Measurements from ENCODE around the gene EYS. TPM values are rescaled to one million over a fixed set of nuclear protein-coding genes. Genes with fewer than 3 reads are reported as not detected.

Gene EYS
- total and polyA plus RNA-seq, 2 donors = 4.4 TPM; not detected in 1

DNA sequence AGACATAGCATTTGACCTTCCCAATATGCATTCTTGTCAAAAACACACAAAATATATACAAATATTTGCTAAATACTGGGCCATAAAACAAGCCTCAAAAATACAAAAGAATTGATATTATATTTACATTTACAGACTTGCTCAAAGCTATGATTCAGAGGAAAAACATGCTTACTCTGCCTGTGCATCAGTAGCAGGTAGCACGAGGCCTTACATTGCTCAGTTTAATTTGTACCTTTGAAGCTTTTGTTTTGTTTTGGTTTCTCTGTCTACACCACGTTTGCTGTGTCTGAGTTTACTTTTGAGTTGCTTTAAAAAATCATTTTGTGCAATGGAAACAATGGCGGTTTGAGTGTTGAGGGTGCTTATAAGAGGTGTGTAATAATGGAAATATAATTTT is 1972.1 kb downstream of the EYS start:
- WGBS = 78% methylated on average over 3 of the region's 3 CpGs
- no peaks in the 10 kb centered on the region for H3K36me3 ChIP-seq (ENCODE audit: insufficient read depth)
- no peaks in the 10 kb centered on the region for H3K4me1 ChIP-seq (ENCODE audit: insufficient read depth)
- no peak overlapping the region for H3K27ac ChIP-seq (ENCODE audit: low read depth)
- no peak overlapping the region for H3K4me3 ChIP-seq (ENCODE audit: low read depth, low read length)
- no peak for DNase-seq (ENCODE audit: extremely low spot score)

- Histone ChIP-seq H3K36me3 (ENCODE audit: insufficient read depth) (no peaks in the 10 kb centered on the region), H3K27ac (ENCODE audit: low read depth) (no peak overlapping the region), H3K4me1 (ENCODE audit: insufficient read depth) (no peaks in the 10 kb centered on the region), H3K4me3 (ENCODE audit: low read depth, low read length) (no peak overlapping the region)
- WGBS = 89% methylated on average over 2 of the region's 2 CpGs
- DNase-seq (ENCODE audit: extremely low spot score) = no peak
Observed at GRCh38 chr6:63732336-63732735, 1974.7 kb downstream of the EYS start.

- 81% methylated on average over 3 of the region's 3 CpGs for WGBS
- Histone ChIP-seq H3K27ac (ENCODE audit: low read depth) (no peak overlapping the region), H3K36me3 (ENCODE audit: insufficient read depth) (no peaks in the 10 kb centered on the region), H3K4me1 (ENCODE audit: insufficient read depth) (no peaks in the 10 kb centered on the region), H3K4me3 (ENCODE audit: low read depth, low read length) (no peak overlapping the region)
- no peak for DNase-seq (ENCODE audit: extremely low spot score)
Observed at GRCh38 chr6:63731930-63732329, 1975.1 kb downstream of the EYS start.

DNA sequence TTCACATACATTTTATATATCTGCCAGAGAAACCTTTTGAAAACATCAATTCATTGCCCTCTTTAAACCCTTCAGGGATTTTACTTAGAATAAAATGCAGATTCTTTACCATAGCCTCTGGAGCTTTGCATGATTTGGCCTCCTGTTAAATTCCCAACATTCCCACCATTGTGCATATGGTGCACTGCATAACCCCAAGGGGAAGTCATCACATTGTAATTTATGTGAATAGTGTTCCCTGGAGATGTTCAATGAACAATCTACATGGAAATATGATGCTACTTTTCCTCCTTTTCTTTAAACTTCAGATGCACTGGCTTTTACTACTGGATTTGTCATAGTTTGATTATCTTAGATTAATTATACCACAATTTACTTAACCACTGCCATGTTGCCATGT is 1976.7 kb downstream of the EYS start:
- H3K36me3 ChIP-seq (ENCODE audit: insufficient read depth) = no peaks in the 10 kb centered on the region
- no peak overlapping the region for H3K27ac ChIP-seq (ENCODE audit: low read depth)
- H3K4me3 ChIP-seq (ENCODE audit: low read depth, low read length) = no peak overlapping the region
- DNase-seq (ENCODE audit: extremely low spot score) = no peak
- H3K4me1 ChIP-seq (ENCODE audit: insufficient read depth) = no peaks in the 10 kb centered on the region

GRCh38 chr6:63724721-63725120 is 1982.3 kb downstream of the EYS start:
- Histone ChIP-seq H3K27ac (ENCODE audit: low read depth) (no peak overlapping the region), H3K36me3 (ENCODE audit: insufficient read depth) (no peaks in the 10 kb centered on the region), H3K4me3 (ENCODE audit: low read depth, low read length) (no peak overlapping the region), H3K4me1 (ENCODE audit: insufficient read depth) (no peaks in the 10 kb centered on the region)
- DNase-seq (ENCODE audit: extremely low spot score) = no peak

DNA sequence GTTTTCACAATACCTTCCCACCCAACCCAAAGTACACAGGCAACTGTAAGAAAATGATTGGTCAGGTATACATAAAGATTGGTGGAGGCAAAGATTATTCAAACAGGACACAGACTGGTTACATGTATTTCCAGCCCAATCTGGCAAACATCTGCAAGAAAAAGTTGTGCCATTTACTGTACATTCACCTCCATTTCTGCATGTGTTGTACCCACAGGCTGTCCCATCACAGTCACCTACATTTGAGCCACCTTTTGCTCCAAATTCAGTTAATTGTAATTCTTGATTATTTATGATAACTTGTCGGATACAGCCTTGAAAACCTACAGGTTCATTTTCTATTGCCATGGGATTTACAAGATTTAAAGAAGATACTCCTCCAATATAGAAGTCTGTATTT is 1985.8 kb downstream of the EYS start:
- DNase-seq (ENCODE audit: extremely low spot score) = no peak
- WGBS = 88% methylated on average over 1 of the region's 1 CpG
- no peaks in the 10 kb centered on the region for H3K4me1 ChIP-seq (ENCODE audit: insufficient read depth)

GRCh38 chr6:63716169-63716568 is 1990.9 kb downstream of the EYS start:
- Histone ChIP-seq H3K27ac (ENCODE audit: low read depth) (no peak overlapping the region), H3K4me1 (ENCODE audit: insufficient read depth) (no peaks in the 10 kb centered on the region), H3K4me3 (ENCODE audit: low read depth, low read length) (no peak overlapping the region), H3K36me3 (ENCODE audit: insufficient read depth) (peaks cover 10% of the 10 kb centered on the region)
- 95% methylated on average over 2 of the region's 2 CpGs for WGBS
- DNase-seq (ENCODE audit: extremely low spot score) = no peak

More for the DNA sequence above, 1985.8 kb downstream of the EYS start:
- no peak overlapping the region for H3K27ac ChIP-seq (ENCODE audit: low read depth)
- H3K4me3 ChIP-seq (ENCODE audit: low read depth, low read length) = no peak overlapping the region
- H3K36me3 ChIP-seq (ENCODE audit: insufficient read depth) = no peaks in the 10 kb centered on the region

DNA sequence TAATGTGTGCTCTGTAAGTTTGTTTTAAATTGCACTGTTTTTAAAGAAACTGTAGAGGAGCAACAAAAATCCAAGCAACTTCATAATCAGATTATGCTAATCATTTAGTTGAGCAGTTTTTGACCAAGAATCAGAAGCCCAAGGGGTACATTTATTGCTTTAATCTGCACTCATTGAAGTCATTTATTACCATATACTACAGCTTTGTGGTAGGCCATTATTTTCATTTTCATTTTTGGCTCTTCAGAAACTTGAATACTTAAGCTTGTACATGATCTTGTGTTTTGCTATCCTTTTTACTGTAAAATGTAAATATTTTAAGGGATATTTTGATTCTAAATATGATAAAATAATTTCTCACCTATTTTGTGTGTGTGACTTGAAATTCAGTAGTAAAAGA is 1992.9 kb downstream of the EYS start:
- no peak overlapping the region for H3K4me3 ChIP-seq (ENCODE audit: low read depth, low read length)
- no peaks in the 10 kb centered on the region for H3K4me1 ChIP-seq (ENCODE audit: insufficient read depth)
- peaks cover 10% of the 10 kb centered on the region for H3K36me3 ChIP-seq (ENCODE audit: insufficient read depth)
- no peak overlapping the region for H3K27ac ChIP-seq (ENCODE audit: low read depth)
- DNase-seq (ENCODE audit: extremely low spot score) = no peak

GRCh38 chr6:63713332-63713731 is 1993.7 kb downstream of the EYS start:
- Histone ChIP-seq H3K4me3 (ENCODE audit: low read depth, low read length) (no peak overlapping the region), H3K4me1 (ENCODE audit: insufficient read depth) (no peaks in the 10 kb centered on the region), H3K36me3 (ENCODE audit: insufficient read depth) (peaks cover 10% of the 10 kb centered on the region), H3K27ac (ENCODE audit: low read depth) (no peak overlapping the region)
- no peak for DNase-seq (ENCODE audit: extremely low spot score)
- 94% methylated on average over 6 of the region's 6 CpGs for WGBS

DNA sequence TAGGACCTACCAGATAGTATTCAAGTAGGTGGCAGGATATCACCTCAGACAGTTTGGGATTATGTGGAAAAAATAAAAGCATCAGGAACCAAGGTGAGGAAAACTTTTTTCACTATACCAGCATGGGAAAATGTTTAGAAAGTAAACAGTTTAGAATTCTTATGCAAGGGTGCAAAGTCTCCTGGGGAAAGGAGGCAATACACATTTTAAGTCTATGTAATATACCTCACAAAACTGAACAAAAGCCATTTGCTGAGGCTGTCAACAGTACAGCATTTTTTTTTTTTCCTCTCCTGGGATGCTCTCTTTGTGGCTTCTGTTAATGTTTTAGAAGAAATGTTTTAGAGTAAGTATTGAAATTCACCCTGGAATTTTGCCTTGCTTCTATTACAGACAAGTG is 1997.9 kb downstream of the EYS start:
- no peak overlapping the region for H3K4me3 ChIP-seq (ENCODE audit: low read depth, low read length)
- H3K4me1 ChIP-seq (ENCODE audit: insufficient read depth) = no peaks in the 10 kb centered on the region
- DNase-seq (ENCODE audit: extremely low spot score) = no peak
- H3K27ac ChIP-seq (ENCODE audit: low read depth) = no peak overlapping the region
- peaks cover 13% of the 10 kb centered on the region for H3K36me3 ChIP-seq (ENCODE audit: insufficient read depth)

GRCh38 chr6:63708631-63709030 is 1998.4 kb downstream of the EYS start:
- no peak overlapping the region for H3K4me3 ChIP-seq (ENCODE audit: low read depth, low read length)
- no peaks in the 10 kb centered on the region for H3K4me1 ChIP-seq (ENCODE audit: insufficient read depth)
- 93% methylated on average over 1 of the region's 1 CpG for WGBS
- peaks cover 13% of the 10 kb centered on the region for H3K36me3 ChIP-seq (ENCODE audit: insufficient read depth)
- H3K27ac ChIP-seq (ENCODE audit: low read depth) = no peak overlapping the region
- no peak for DNase-seq (ENCODE audit: extremely low spot score)

DNA sequence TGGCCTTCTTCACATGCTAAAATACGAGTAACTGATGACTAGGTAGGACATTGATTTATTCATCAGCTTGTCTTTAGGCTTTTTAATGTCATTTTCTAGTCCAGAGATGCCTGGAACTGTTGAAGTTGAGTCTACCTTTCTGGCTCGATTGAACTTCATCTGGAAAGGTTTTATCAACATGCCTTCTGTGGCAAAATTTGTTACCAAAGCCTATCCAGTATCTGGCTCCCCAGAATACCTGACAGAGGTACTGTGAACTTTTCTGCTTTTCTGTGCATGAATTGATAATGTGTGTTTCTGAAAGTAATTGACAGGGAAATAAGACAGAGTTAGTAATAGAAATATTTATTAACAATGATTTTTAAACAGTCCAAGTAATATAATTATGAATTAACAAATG is 2000.4 kb downstream of the EYS start:
- peaks cover 10% of the 10 kb centered on the region for H3K36me3 ChIP-seq (ENCODE audit: insufficient read depth)
- WGBS = 80% methylated on average over 2 of the region's 2 CpGs
- no peak overlapping the region for H3K4me3 ChIP-seq (ENCODE audit: low read depth, low read length)
- no peak for DNase-seq (ENCODE audit: extremely low spot score)
- H3K27ac ChIP-seq (ENCODE audit: low read depth) = no peak overlapping the region
- no peaks in the 10 kb centered on the region for H3K4me1 ChIP-seq (ENCODE audit: insufficient read depth)

- no peak overlapping the region for H3K27ac ChIP-seq (ENCODE audit: low read depth)
- H3K4me3 ChIP-seq (ENCODE audit: low read depth, low read length) = no peak overlapping the region
- DNase-seq (ENCODE audit: extremely low spot score) = no peak
- WGBS = 87% methylated on average over 2 of the region's 2 CpGs
- no peaks in the 10 kb centered on the region for H3K4me1 ChIP-seq (ENCODE audit: insufficient read depth)
- peaks cover 6% of the 10 kb centered on the region for H3K36me3 ChIP-seq (ENCODE audit: insufficient read depth)
Observed at GRCh38 chr6:63705707-63706106, 2001.3 kb downstream of the EYS start.

DNA sequence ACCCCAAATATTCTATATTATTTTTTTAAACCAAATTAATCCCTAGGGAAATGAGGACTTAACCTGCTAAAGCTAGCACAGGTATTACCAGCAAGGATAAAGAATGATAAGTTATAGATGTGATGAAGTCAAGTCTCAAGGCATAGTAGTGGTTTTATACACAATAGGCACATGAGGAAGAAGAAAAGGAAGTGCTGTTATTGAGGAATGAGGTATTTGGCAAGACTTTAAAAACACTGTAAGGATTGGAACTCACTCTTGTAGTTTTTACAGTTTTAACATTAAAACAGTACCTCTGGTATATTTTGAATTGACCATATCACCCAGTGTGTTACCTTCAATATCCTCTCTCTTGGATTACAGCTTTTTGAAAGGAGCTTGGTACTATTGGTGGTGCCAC is 2016.8 kb downstream of the EYS start:
- no peak overlapping the region for H3K4me3 ChIP-seq (ENCODE audit: low read depth, low read length)

GRCh38 chr6:63689421-63689820 is 2017.6 kb downstream of the EYS start:
- Histone ChIP-seq H3K27ac (ENCODE audit: low read depth) (no peak overlapping the region), H3K4me1 (ENCODE audit: insufficient read depth) (no peaks in the 10 kb centered on the region), H3K4me3 (ENCODE audit: low read depth, low read length) (no peak overlapping the region), H3K36me3 (ENCODE audit: insufficient read depth) (no peaks in the 10 kb centered on the region)
- 90% methylated on average over 2 of the region's 2 CpGs for WGBS
- DNase-seq (ENCODE audit: extremely low spot score) = no peak

More for the DNA sequence above, 2016.8 kb downstream of the EYS start:
- peaks cover 2% of the 10 kb centered on the region for H3K36me3 ChIP-seq (ENCODE audit: insufficient read depth)
- H3K4me1 ChIP-seq (ENCODE audit: insufficient read depth) = no peaks in the 10 kb centered on the region
- DNase-seq (ENCODE audit: extremely low spot score) = no peak
- H3K27ac ChIP-seq (ENCODE audit: low read depth) = no peak overlapping the region

Measured in urinary bladder (tissue), 4 donors.